Panc1 (cell line): ENCODE measurements around the gene GALNT1. TPM values are rescaled to one million over a fixed set of nuclear protein-coding genes. Genes with fewer than 3 reads are reported as not detected.

Source experiments
- ATAC-seq: fragments of 200-7000 bp; cut with Tn5 transposase; 2 replicates; pipeline ENCODE4 v1.9.1; 2020; ENCODE audit warnings: mild to moderate bottlenecking, moderate library complexity
- BruUV-seq: library from RNA; stranded (reverse); fragments of 400-500 nt; replicated peaks from 2 replicates; lab custom pipeline; 2021; lab: Mats Ljungman, UMichigan
- CTCF ChIA-PET: fragments of 300-600 bp; sonication (Branson Sonifier 250); formaldehyde crosslinking; loops from one replicate; lab custom pipeline; 2022; ENCODE audit warnings: antibody characterized with exemption; lab: Charles Lee
- POLR2A ChIA-PET: fragments of 300-600 bp; sonication (Branson Sonifier 250); formaldehyde crosslinking; loops from one replicate; lab custom pipeline; 2022; ENCODE audit warnings: antibody characterized with exemption; lab: Charles Lee
- DNase-seq: peaks from one replicate; pipeline ENCODE4 v3.0.0-alpha.2; 2010; ENCODE audit warnings: low read depth, low spot score
- H3K27ac ChIP-seq: 2 replicates; pipeline ENCODE4 v1.5.1; 2011; ENCODE audit warnings: mild to moderate bottlenecking, low read length, inconsistent platforms
- H3K27me3 ChIP-seq: fragments of 200-500 bp; sonication (Bioruptor generic); 2 replicates; pipeline ENCODE4 v1.6.0; 2014; ENCODE audit warnings: low read length, inconsistent platforms; ENCODE audit not compliant: control insufficient read depth, insufficient read depth
- H3K36me3 ChIP-seq: fragments of 200-500 bp; sonication (Bioruptor generic); 2 replicates; pipeline ENCODE4 v1.5.1; 2014; ENCODE audit warnings: inconsistent platforms, mild to moderate bottlenecking, low read length, moderate library complexity; ENCODE audit not compliant: control insufficient read depth, insufficient read depth
- H3K4me1 ChIP-seq: 2 replicates; pipeline ENCODE4 v1.5.1; 2011; ENCODE audit warnings: inconsistent platforms, mild to moderate bottlenecking, low read length, moderate library complexity; ENCODE audit not compliant: control insufficient read depth, insufficient read depth
- H3K4me3 ChIP-seq, 2 experiments: 2 replicates each; pipeline ENCODE4 v1.5.1; 2011 to 2012; ENCODE audit warnings: low read depth in 2 of 2, low read length in 2 of 2, mild to moderate bottlenecking in 2 of 2, inconsistent platforms in 1 of 2, moderate library complexity in 1 of 2
- H3K9me3 ChIP-seq: fragments of 200-500 bp; sonication (Bioruptor generic); 2 replicates; pipeline ENCODE4 v1.5.1; 2014; ENCODE audit warnings: low read depth, mild to moderate bottlenecking, inconsistent platforms, low read length, moderate library complexity; ENCODE audit not compliant: control insufficient read depth, insufficient read depth
- CTCF ChIP-seq: fragments of 450-650 bp; IDR thresholded peaks from 2 replicates; pipeline ENCODE4 v1.5.1; 2017; ENCODE audit warnings: mild to moderate bottlenecking
- POLR2AphosphoS5 ChIP-seq: IDR thresholded peaks from 2 replicates; pipeline ENCODE4 v1.6.1; 2012; ENCODE audit warnings: mild to moderate bottlenecking, low read depth, low read length, moderate library complexity
- REST ChIP-seq, 2 experiments: IDR thresholded peaks; 2 replicates each; pipeline ENCODE4 v1.6.1; 2011 to 2012; ENCODE audit warnings: low read depth in 2 of 2, control low read depth in 1 of 2, low read length in 1 of 2, mild to moderate bottlenecking in 1 of 2, moderate library complexity in 1 of 2; ENCODE audit not compliant: insufficient read depth in 1 of 2
- SIN3A ChIP-seq: IDR thresholded peaks from 2 replicates; pipeline ENCODE4 v1.6.1; 2012; ENCODE audit warnings: low read depth, mild to moderate bottlenecking, low read length, moderate library complexity, borderline replicate concordance; ENCODE audit not compliant: insufficient read depth
- TCF7L2 ChIP-seq: IDR thresholded peaks from 2 replicates; pipeline ENCODE4 v1.6.1; 2011; ENCODE audit warnings: mild to moderate bottlenecking, low read depth, low read length, inconsistent platforms
- in situ Hi-C: cut with HindIII; loops from 2 replicates; pipeline ENCODE4 v1.10.0; 2016; ENCODE audit warnings: low sequenced_read_pairs, low pct_unique_long_range_greater_than_20kb
- intact Hi-C: fragments of 100-400 bp; cut with micrococcal nuclease; formaldehyde crosslinking; loops from one replicate; pipeline ENCODE4 v1.10.0; 2022; ENCODE audit not compliant: unreplicated experiment
- total RNA-seq: library from RNA; stranded (reverse); gene quantifications from one replicate; pipeline ENCODE4 v1.2.1, GENCODE V29; 2021; ENCODE audit not compliant: unreplicated experiment

The GALNT1 gene
- total RNA-seq, 1 experiment from 2014 or later = 147 TPM

GRCh38 chr18:35610724-35611123 is 29.2 kb downstream of the GALNT1 start:
- POLR2A ChIA-PET = no interaction called here
- no TSS peak for BruUV-seq
- intact Hi-C loops = no loop called here

GRCh38 chr18:35611518-35611917 is 30.0 kb downstream of the GALNT1 start:
- ChIA-PET CTCF (no interaction called here), POLR2A (interaction anchor here (0.6 to 1.2 kb wide), 2 partner anchors 28 to 361 kb away, joined by 3 to 6 read pairs; no protein-coding TSS in a partner anchor)
- peak overlapping the region; percentile 69; the same call in 1 of the 2 replicates for H3K27ac ChIP-seq
- intact Hi-C loops (no loop called here), in situ Hi-C loops (no loop called here)
- BruUV-seq = no TSS peak
- ATAC-seq (no peak), DNase-seq (no peak)
- H3K4me1 ChIP-seq = peaks cover 81% of the 10 kb centered on the region
- no peaks in the 10 kb centered on the region for H3K27me3 ChIP-seq
- no peaks in the 10 kb centered on the region for H3K9me3 ChIP-seq
- H3K36me3 ChIP-seq = no peaks in the 10 kb centered on the region
- TF ChIP-seq TCF7L2 (no peak), SIN3A (no peak), POLR2AphosphoS5 (no peak), REST (IDR thresholded peaks at IDR 0.05; ENCODE audit: insufficient read depth in 1 of 2, low read depth in 2 of 2, low read length in 1 of 2) (no peak), CTCF (no peak)
- no peak overlapping the region for H3K4me3 ChIP-seq

More at GRCh38 chr18:35610724-35611123, 29.2 kb downstream of the GALNT1 start:
- Histone ChIP-seq H3K36me3 (no peaks in the 10 kb centered on the region), H3K27ac (peak overlapping the region; percentile 55; the same call in 1 of the 2 replicates), H3K27me3 (no peaks in the 10 kb centered on the region), H3K9me3 (no peaks in the 10 kb centered on the region), H3K4me3 (no peak overlapping the region), H3K4me1 (peaks cover 82% of the 10 kb centered on the region)
- DNase-seq (no peak), ATAC-seq (no peak)
- TF ChIP-seq POLR2AphosphoS5 = no peak
- no peak for TF ChIP-seq CTCF
- TF ChIP-seq TCF7L2 = no peak
- no peak for TF ChIP-seq SIN3A
- TF ChIP-seq REST (IDR thresholded peaks at IDR 0.05; ENCODE audit: insufficient read depth in 1 of 2, low read depth in 2 of 2, low read length in 1 of 2) = no peak
- in situ Hi-C loops = no loop called here
- CTCF ChIA-PET = no interaction called here
